A549 treated with RU486 at 1 μM for 4 hours (cell line): ENCODE results near the gene MXRA5. TPM values are rescaled to one million over a fixed set of nuclear protein-coding genes. Genes with fewer than 3 reads are reported as not detected.

Source experiments
- total RNA-seq: library from RNA; stranded (reverse); fragments of 200-300 nt; extraction: Qiagen RNA extraction; gene quantifications from 5 replicates; pipeline ENCODE4 v1.2.3, GENCODE V29; 2022; ENCODE audit warnings: low read depth

Gene MXRA5
- total RNA-seq, result not detected in 5 replicates

GRCh38 chrX:3346501-3347259 lies at the start of gene MXRA5:
MXRA5 (minus strand) TSS chrX:3346652; CDS start chrX:3343833, 2,819 bp downstream.

